T-cell (primary cell): Measurements from ENCODE around the gene DLGAP5. TPM values are rescaled to one million over a fixed set of nuclear protein-coding genes. Genes with fewer than 3 reads are reported as not detected.

Source experiments
- ATAC-seq, 4 experiments: fragments of 200-7000 bp in 3 of 4; fragments of 150-1000 bp in 1 of 4; cut with Tn5 transposase; replicated peaks in 1 of 4; 1 replicate in 3 of 4; 2 replicates in 1 of 4; pipeline ENCODE4 v1.10.0; 2021; ENCODE audit warnings: moderate library complexity in 3 of 4, mild to moderate bottlenecking in 2 of 4, moderate number of reproducible peaks in 1 of 4
- CTCF ChIA-PET, 2 donors: fragments of 300-600 bp; sonication (Branson Sonifier 250); formaldehyde crosslinking; loops; one replicate each; lab custom pipeline; 2022; ENCODE audit warnings: antibody characterized with exemption in 2 of 2; lab: Charles Lee
- POLR2A ChIA-PET, 2 donors: fragments of 300-600 bp; sonication (Branson Sonifier 250); formaldehyde crosslinking; loops; one replicate each; lab custom pipeline; 2022; ENCODE audit warnings: antibody characterized with exemption in 2 of 2; lab: Charles Lee
- DNase-seq, 35 experiments: peaks; one replicate each; pipeline versions ENCODE4 v3.0.0 to v3.0.0-alpha.2; 2013 to 2023
- H3K27ac ChIP-seq: one replicate; pipeline ENCODE4 v1.5.1; 2013; ENCODE audit warnings: low read length
- H3K27me3 ChIP-seq, 2 experiments: replicated peaks in 1 of 2; 1 replicate in 1 of 2; 2 replicates in 1 of 2; pipeline versions ENCODE4 v1.6.1 to v1.7.0; 2013; ENCODE audit warnings: low read length in 1 of 2, mixed read lengths in 1 of 2; ENCODE audit not compliant: control insufficient read depth in 2 of 2, insufficient read depth in 2 of 2; ENCODE audit errors: extremely low read depth in 1 of 2
- H3K36me3 ChIP-seq, 2 donors: 1 replicate in 1 of 2; 2 replicates in 1 of 2; pipeline versions ENCODE4 v1.6.1 to v1.7.0; 2013; ENCODE audit warnings: low read length in 1 of 2; ENCODE audit not compliant: control insufficient read depth in 2 of 2, insufficient read depth in 1 of 2; ENCODE audit errors: extremely low read depth in 1 of 2
- H3K4me1 ChIP-seq, 2 experiments: 1 replicate in 1 of 2; 2 replicates in 1 of 2; pipeline versions ENCODE4 v1.6.1 to v1.7.0; 2013; ENCODE audit warnings: low read length in 2 of 2, mixed read lengths in 1 of 2; ENCODE audit not compliant: insufficient read depth in 2 of 2, control insufficient read depth in 1 of 2; ENCODE audit errors: extremely low read depth in 1 of 2
- H3K4me3 ChIP-seq, 2 donors: 1 replicate in 1 of 2; 2 replicates in 1 of 2; pipeline versions ENCODE4 v1.5.1 to v1.7.0; 2013; ENCODE audit warnings: mild to moderate bottlenecking in 2 of 2, low read length in 1 of 2, moderate library complexity in 1 of 2; ENCODE audit not compliant: control insufficient read depth in 1 of 2; ENCODE audit errors: extremely low read depth in 1 of 2
- H3K9me3 ChIP-seq: 2 replicates; pipeline ENCODE4 v1.7.0; 2013
- H3K27ac Mint-ChIP-seq, 2 donors: one replicate each; pipeline ENCODE4 v1.8.0; 2020 to 2021; ENCODE audit warnings: mild to moderate bottlenecking in 2 of 2, mixed read lengths in 2 of 2
- H3K27me3 Mint-ChIP-seq, 2 donors: one replicate each; pipeline ENCODE4 v1.8.0; 2021 to 2022; ENCODE audit warnings: mixed read lengths in 2 of 2
- H3K36me3 Mint-ChIP-seq: one replicate; pipeline ENCODE4 v1.8.0; 2021; ENCODE audit warnings: mixed read lengths
- H3K4me1 Mint-ChIP-seq, 3 donors: one replicate each; pipeline ENCODE4 v1.8.0; 2020 to 2022; ENCODE audit warnings: mixed read lengths in 3 of 3, mild to moderate bottlenecking in 1 of 3
- H3K4me3 Mint-ChIP-seq, 3 donors: one replicate each; pipeline ENCODE4 v1.8.0; 2020 to 2022; ENCODE audit warnings: mild to moderate bottlenecking in 3 of 3, mixed read lengths in 3 of 3, moderate library complexity in 3 of 3
- H3K9me3 Mint-ChIP-seq, 3 donors: one replicate each; pipeline ENCODE4 v1.8.0; 2020 to 2022; ENCODE audit warnings: mixed read lengths in 3 of 3
- WGBS: methylation state at CpG from one replicate; pipeline ENCODE4 v1.1.5; 2013; ENCODE audit warnings: missing lambda C conversion rate; ENCODE audit not compliant: insufficient coverage; 5-methylcytosine and 5-hydroxymethylcytosine counted together
- total RNA-seq, 35 experiments: library from RNA in 6 of 35; stranded (reverse) in 6 of 35; fragments of 120-200 nt in 1 of 35; gene quantifications; one replicate each; pipeline versions ENCODE4 v1.2.1 to v1.2.4 and lab custom pipeline; 2013 to 2026

DLGAP5 gene
- total RNA-seq, 5 donors from 2014 or later (not counting 1 experiment from before 2014, with no cell fraction given), result 0.41 to 1.3 (median 0.73) TPM

DNA sequence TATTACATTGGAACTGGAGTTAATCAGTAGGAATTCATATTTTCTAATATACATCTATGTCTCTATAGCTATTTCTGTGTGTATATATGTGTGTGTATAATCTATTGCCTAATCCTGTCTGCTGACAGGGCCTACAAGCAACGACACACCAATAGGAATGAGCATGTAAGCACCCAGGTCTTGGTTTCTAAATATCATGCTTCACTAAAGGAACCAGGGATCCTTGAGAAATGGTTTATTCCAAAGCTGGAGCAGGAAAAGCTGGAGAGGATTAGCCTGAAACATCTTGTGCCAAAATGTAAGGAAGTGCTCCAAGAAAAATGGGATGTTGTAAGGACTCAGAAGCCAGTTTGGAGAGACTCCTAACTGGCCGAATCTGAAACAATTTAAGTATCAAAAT, 91.6 kb downstream of the DLGAP5 start:
- Histone ChIP-seq H3K4me1 (peaks cover 6 to 50% of the 10 kb centered on the region in 2 experiments), H3K27me3 (no peaks in the 10 kb centered on the region), H3K4me3 (no peak overlapping the region), H3K36me3 (no peaks in the 10 kb centered on the region), H3K9me3 (no peaks in the 10 kb centered on the region), H3K27ac (no peak overlapping the region)
- DNase-seq (no peak), ATAC-seq (no peak)
- Mint-ChIP-seq H3K27me3 (no peaks in the 10 kb centered on the region), H3K27ac (no peak overlapping the region), H3K9me3 (peaks cover 0 to 4% (median 0%) of the 10 kb centered on the region in 3 donors), H3K4me3 (no peak overlapping the region), H3K36me3 (peaks cover 3% of the 10 kb centered on the region), H3K4me1 (peaks cover 36 to 62% (median 54%) of the 10 kb centered on the region in 3 donors)
- 100% methylated on average over 1 of the region's 2 CpGs for WGBS
- ChIA-PET CTCF (interaction anchor here (0.6 to 1.1 kb wide), 5 partner anchors 12 to 351 kb away, joined by 3 to 9 read pairs (median 5); no protein-coding TSS in a partner anchor), POLR2A (no interaction called here)

DNA sequence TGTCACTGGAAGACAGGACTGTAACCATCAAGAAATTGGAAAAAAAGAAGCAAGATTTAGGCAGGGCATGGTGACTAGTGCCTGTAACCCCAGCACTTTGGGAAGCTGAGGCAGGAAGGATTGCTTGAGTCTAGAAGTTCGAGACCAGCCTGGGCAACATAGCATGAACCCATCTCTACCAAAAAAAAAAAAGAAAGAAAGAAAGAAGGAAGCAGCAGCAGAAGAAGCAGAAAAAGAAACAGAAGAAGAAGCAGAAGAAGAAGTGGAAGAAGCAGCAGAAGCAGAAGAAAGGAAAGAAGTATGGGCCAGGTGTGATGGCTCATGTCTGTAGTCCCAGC, 92.9 kb downstream of the DLGAP5 start:
- H3K27me3 Mint-ChIP-seq, result no peaks in the 10 kb centered on the region
- ChIA-PET POLR2A (interaction anchor here in 1 of 2 donors (0.6 kb wide), 1 partner anchor 304 kb away, joined by 3 read pairs; no protein-coding TSS in a partner anchor), CTCF (interaction anchor here in 1 of 2 donors (0.6 to 1.3 kb wide), 4 partner anchors 10 to 174 kb away, joined by 3 to 6 read pairs (median 4); no protein-coding TSS in a partner anchor)
- peaks cover 27 to 50% (median 43%) of the 10 kb centered on the region in 3 donors for H3K4me1 Mint-ChIP-seq
- Histone ChIP-seq H3K27ac (peak overlapping the region; percentile 50), H3K27me3 (no peaks in the 10 kb centered on the region), H3K4me3 (no peak overlapping the region), H3K4me1 (peaks cover 5 to 38% of the 10 kb centered on the region in 2 experiments), H3K36me3 (no peaks in the 10 kb centered on the region), H3K9me3 (no peaks in the 10 kb centered on the region)
- DNase-seq (no peak), ATAC-seq (no peak)
- H3K27ac Mint-ChIP-seq, result peak overlapping the region; percentile 74 to 89
- H3K4me3 Mint-ChIP-seq, result peak overlapping the region in 2 of 3 donors; percentile 5 to 62
- no CpG with 5 or more reads among the region's 1 CpG for WGBS
- no peaks in the 10 kb centered on the region for H3K36me3 Mint-ChIP-seq
- no peaks in the 10 kb centered on the region for H3K9me3 Mint-ChIP-seq

Other genes with a start within 250 kb of the DLGAP5 start
- gene WDHD1, start 164.5 kb downstream of the DLGAP5 start, total RNA-seq, result 1 to 10 TPM; 2.5 to 6.1 (median 4.9) TPM
- 10 to 100 TPM; 16.7 to 26.4 (median 21.1) TPM for gene SOCS4, start 164.3 kb downstream of the DLGAP5 start, total RNA-seq
- 100 to 1,000 TPM in 2 of 5 donors, 10 to 100 TPM in 3; 68.7 to 153 (median 73.4) TPM for gene MAPK1IP1L, start 139.9 kb downstream of the DLGAP5 start, total RNA-seq
- 10 to 100 TPM in 4 of 5 donors, 1 to 10 TPM in 1; 4.1 to 57.7 (median 35.8) TPM for gene LGALS3, start 62.3 kb downstream of the DLGAP5 start, total RNA-seq
- 10 to 100 TPM; 22.1 to 36.9 (median 28.7) TPM for gene FBXO34, start 79.8 kb upstream of the DLGAP5 start, total RNA-seq
- 10 to 100 TPM; 13.2 to 18.1 (median 17.3) TPM for gene ATG14, start 220.2 kb upstream of the DLGAP5 start, total RNA-seq
- gene TBPL2, start 249.0 kb upstream of the DLGAP5 start, total RNA-seq, result not detected